ENCODE results near the gene MRPL33. TPM values are rescaled to one million over a fixed set of nuclear protein-coding genes. Genes with fewer than 3 reads are reported as not detected.
A peak's percentile ranks its signal among the peaks of the same experiment; 100 is the strongest.
"Not testable (repeated sequence)": the region's sequence is repeated elsewhere in the genome, so short reads cannot be mapped to it uniquely, and the experiment has no call there.

Gene MRPL33
- total RNA-seq, 1 donor: 119 TPM

DNA sequence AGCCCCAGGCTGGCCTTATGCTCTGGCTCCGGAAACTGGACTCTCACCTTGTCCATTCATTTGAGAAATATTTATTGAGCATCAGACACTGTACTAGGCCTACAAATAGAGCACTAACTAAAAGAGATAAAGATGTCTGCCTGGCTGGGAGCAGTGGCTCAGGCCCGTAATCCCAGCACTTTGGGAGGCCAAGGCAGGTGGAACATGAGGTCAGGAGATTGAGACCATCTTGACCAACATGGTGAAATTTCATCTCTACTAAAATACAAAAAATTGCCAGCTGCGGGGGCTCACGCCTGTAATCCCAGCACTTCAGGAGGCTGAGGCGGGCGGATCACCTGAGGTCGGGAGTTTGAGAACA, 7.6 kb upstream of the MRPL33 start:
- no peak overlapping the region for H3K4me3 ChIP-seq (ENCODE audit: low read depth, low read length)
- no peak for DNase-seq (ENCODE audit: low read depth)
- TF ChIP-seq, protein P1, sequence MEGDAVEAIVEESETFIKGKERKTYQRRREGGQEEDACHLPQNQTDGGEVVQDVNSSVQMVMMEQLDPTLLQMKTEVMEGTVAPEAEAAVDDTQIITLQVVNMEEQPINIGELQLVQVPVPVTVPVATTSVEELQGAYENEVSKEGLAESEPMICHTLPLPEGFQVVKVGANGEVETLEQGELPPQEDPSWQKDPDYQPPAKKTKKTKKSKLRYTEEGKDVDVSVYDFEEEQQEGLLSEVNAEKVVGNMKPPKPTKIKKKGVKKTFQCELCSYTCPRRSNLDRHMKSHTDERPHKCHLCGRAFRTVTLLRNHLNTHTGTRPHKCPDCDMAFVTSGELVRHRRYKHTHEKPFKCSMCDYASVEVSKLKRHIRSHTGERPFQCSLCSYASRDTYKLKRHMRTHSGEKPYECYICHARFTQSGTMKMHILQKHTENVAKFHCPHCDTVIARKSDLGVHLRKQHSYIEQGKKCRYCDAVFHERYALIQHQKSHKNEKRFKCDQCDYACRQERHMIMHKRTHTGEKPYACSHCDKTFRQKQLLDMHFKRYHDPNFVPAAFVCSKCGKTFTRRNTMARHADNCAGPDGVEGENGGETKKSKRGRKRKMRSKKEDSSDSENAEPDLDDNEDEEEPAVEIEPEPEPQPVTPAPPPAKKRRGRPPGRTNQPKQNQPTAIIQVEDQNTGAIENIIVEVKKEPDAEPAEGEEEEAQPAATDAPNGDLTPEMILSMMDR (IDR thresholded peaks at IDR 0.05; ENCODE audit: insufficient read depth, low read depth, low read length): no peak

DNA sequence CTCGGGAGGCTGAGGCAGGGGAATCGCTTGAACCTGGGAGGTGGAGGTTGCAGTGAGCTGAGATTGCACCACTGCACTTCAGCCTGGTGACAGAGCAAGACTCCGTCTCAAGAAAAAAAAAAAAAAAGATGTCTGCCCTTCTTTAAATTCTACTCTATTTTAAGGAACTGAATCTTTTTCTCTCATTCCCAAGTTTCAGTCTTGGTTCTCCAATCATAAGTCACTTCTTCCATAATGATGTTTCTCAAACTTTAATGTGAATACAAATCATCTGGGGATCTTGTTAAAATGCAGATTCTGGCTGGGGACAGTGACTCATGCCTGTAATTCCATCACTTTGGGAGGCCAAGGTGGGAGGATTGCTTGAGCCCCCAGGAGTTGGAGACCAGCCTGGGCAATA, 7.0 kb upstream of the MRPL33 start:
- H3K4me3 ChIP-seq (ENCODE audit: low read depth, low read length); DNase-seq (ENCODE audit: low read depth): not testable (repeated sequence)

DNA sequence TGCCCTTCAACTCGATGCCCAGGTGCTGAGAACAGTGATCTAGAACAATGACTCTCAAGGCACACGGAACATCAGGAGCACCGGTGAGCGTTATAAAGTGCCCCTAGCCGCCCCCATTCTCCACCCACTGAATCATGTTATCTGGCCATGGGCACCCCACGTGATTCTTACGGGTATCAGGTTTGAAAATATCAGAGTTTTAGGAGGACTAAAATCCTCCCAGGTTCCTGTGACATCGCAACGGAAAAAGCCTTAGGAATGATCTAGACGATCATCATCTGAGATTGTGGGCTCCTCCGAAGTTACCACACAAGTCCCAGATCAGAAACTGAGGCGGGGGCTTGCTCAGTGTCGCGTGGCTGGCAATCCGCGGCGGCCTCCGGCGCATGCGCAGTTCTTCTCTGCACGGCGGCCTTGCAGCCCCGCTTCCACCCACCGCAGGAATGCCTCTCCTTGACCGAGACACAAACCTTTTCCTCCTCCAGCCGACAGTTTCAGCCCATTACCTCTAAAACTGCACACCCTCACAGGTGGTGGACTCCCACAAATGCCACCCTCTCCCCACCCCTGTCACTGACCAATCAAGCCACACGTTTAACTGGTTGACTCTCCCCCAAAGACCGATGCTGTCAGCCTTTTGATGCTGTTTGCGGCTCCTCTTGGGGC, 5.8 kb upstream of the MRPL33 start:
- TF ChIP-seq, protein P1 (IDR thresholded peaks at IDR 0.05; ENCODE audit: insufficient read depth, low read depth, low read length): no peak
- H3K4me3 ChIP-seq (ENCODE audit: low read depth, low read length): no peak overlapping the region
- DNase-seq (ENCODE audit: low read depth): peak; percentile 56

DNA sequence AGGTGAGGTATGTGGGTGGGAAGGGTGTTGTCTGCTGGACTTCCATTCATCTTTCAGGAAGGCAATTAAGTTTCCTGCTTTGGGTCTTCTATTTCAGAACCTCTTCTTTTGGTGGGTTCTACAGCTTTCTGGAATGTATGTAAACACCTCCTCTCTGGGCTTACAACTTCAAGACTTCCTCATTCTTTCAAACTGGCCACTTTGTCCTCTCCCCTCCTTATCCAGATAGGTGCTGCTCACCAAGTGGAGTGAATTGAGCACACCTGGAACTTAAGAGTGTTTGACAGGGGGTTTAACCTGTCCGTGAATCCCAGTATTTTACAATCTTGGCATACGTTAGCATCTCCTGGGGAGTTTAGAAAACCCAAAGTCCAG, 5.2 kb upstream of the MRPL33 start:
- no peak for DNase-seq (ENCODE audit: low read depth)
- TF ChIP-seq, protein P1 (IDR thresholded peaks at IDR 0.05; ENCODE audit: insufficient read depth, low read depth, low read length): no peak
- no peak overlapping the region for H3K4me3 ChIP-seq (ENCODE audit: low read depth, low read length)

DNA sequence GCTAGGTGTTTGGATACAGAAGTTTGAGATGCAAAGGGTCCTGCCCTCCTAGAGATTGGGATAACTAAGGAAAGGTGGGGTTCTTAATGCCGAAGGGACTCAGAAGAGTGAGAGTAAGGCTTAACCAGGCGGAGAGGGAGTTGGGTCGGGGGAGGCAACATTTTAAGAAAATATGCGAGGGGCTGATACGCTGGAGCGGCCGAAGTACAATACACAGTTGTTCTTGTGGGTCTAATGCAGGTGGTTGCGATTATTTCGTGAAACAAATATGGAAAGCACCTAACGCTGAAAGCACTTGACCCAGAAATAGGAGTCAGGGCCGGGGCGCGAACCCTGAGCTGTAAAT, 344 bp upstream of the MRPL33 start:
- TF ChIP-seq, protein P1 (IDR thresholded peaks at IDR 0.05; ENCODE audit: insufficient read depth, low read depth, low read length): no peak
- no peak for DNase-seq (ENCODE audit: low read depth)
- peak overlapping the region; percentile 77 for H3K4me3 ChIP-seq (ENCODE audit: low read depth, low read length)

DNA sequence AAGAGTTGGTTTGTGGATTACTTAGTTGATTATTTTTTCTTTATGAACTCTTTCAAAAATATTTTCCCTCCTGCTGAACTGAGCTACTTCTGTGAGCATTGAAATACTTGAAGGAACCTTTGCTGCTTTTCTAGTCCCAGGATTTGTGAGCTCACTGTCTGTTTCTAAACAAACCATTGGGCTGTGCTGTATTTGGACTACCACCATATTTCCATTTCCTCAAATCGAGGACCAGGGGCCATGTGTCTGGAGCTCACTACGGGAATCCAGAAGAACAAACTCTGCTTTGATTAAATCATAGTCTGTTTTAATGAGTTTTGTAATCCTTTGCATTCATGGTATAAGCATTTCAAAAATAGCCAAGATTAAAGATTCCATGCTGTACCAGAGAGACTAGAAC, 1.3 kb downstream of the MRPL33 start:
- peak overlapping the region; percentile 77 for H3K4me3 ChIP-seq (ENCODE audit: low read depth, low read length)
- no peak for DNase-seq (ENCODE audit: low read depth)
- TF ChIP-seq, protein P1 (IDR thresholded peaks at IDR 0.05; ENCODE audit: insufficient read depth, low read depth, low read length): no peak

DNA sequence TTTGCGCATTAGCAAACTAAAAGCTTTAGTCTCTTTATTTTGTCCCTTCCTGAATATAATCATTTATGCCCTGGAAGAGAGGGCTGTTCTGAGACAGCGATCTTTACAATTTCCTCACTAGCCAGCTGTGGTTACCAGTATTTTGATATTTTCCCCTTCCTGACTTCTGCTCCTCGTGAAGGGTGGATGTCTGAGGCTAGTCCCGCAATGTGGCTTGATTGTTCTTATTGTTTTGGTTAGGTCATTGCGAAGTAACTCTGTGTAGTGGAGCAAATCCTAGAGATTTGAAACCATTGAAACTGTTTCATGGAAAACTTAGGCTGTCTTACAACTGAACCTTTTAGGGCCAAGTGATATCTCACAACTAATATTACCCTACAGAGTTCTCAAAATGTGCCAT, 2.4 kb downstream of the MRPL33 start:
- TF ChIP-seq, protein P1 (IDR thresholded peaks at IDR 0.05; ENCODE audit: insufficient read depth, low read depth, low read length): no peak
- no peak for DNase-seq (ENCODE audit: low read depth)
- H3K4me3 ChIP-seq (ENCODE audit: low read depth, low read length): no peak overlapping the region

All from fibroblast of villous mesenchyme (primary cell).